IPS-NIHi7 (cell line): ENCODE data around the gene ICOSLG.
"Not testable (repeated sequence)": the region's sequence is repeated elsewhere in the genome, so short reads cannot be mapped to it uniquely, and the experiment has no call there.

Source experiments
- DNase-seq: peaks from one replicate; pipeline ENCODE4 v3.0.0; 2012; ENCODE audit warnings: mixed read lengths; ENCODE audit errors: extremely low spot score

ICOSLG gene

DNA sequence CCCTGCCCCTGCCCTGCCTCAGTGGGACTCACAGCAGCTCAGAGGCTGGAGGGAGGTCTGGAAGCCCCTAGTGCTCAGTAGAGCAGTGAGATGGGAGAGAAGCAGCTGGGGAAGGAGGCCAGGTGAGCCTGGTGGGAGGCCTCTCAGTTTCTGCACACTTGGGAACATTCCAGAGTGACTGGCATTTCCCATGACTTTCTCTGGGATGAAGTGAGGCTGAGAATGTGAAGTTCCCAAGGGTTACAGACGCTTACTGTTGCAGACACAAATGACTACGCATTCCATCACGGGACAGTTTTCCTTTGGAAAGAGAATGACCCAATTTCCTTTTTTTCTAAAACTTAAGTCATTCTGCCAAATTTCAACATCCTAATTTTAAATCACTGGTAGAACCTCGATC is 59.2 kb downstream of the ICOSLG start:
- not testable (repeated sequence) for DNase-seq

DNA sequence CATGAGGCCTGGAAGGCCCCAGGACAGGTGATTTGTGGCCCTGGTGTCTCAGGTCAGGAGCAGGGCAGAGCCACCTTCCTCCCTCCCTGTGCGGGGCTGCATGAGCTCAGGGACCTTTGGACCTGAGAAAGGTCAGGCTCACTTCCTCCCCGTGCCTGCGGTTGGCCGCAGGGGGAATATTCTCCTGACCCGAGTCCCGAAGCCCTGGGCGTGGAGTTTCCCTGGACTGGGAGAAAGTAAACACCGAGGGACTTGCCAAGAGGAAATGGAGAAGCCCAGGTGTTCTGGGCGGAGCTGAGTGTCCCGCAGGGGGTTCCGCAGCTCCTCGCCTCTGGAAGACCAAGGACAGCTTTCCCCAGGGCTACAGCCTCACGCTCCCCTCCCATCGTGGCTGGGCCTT is 64.6 kb downstream of the ICOSLG start:
- not testable (repeated sequence) for DNase-seq

DNA sequence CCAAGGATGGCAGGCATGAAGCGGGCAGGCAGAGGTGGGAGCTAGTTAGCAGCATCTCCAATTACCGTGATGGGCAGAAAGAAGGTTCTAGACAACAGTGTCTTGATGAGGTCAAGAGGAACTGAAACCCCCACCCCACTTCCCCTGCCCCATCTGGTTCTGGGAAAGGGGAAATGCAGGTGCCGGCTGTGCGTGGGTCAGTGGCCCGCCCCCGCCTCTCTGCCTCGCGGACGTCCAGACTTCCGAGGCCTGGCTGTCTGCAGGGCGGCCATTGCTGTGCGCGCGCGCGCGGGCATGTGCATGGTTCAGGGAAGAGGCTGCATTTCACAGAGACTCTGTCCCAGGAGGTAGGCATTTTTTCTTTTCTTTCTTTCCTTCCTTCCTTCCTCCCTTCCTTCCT is 65.6 kb downstream of the ICOSLG start:
- not testable (repeated sequence) for DNase-seq
